Measurements from ENCODE around the gene CCNI2.

GRCh38 chr5:132785864-132786263 is 38.6 kb downstream of the CCNI2 start:
- TF ChIP-seq CTCF (IDR thresholded peaks at IDR 0.05) (no peak), POLR2A (IDR thresholded peaks at IDR 0.05) (no peak)

Data from uterus (tissue), 2 donors.